SK-N-SH treated with all-trans-retinoic acid at 6 μM for 48 hours (cell line): ENCODE data around the gene ATP8A1.

Source experiments
- ARNTL ChIP-seq: fragments of 450-650 bp; formaldehyde crosslinking; IDR thresholded peaks from 2 replicates; pipeline ENCODE4 v1.5.0; 2020; ENCODE audit warnings: low read depth, mild to moderate bottlenecking, moderate library complexity, borderline replicate concordance
- CSDC2 ChIP-seq: fragments of 250-450 bp; sonication (Bioruptor Pico); IDR thresholded peaks from 2 replicates; pipeline ENCODE4 v1.5.0; 2020; ENCODE audit warnings: mild to moderate bottlenecking, moderate library complexity
- ESRRG ChIP-seq: fragments of 250-450 bp; sonication (Bioruptor Pico); IDR thresholded peaks from 2 replicates; pipeline ENCODE4 v1.6.1; 2021; ENCODE audit warnings: mild to moderate bottlenecking
- PPARA ChIP-seq: fragments of 250-450 bp; sonication (Bioruptor Pico); IDR thresholded peaks from 2 replicates; pipeline ENCODE4 v1.5.0; 2020; ENCODE audit warnings: mild to moderate bottlenecking, borderline replicate concordance
- RARB ChIP-seq: fragments of 250-450 bp; sonication (Bioruptor Pico); IDR thresholded peaks from 2 replicates; pipeline ENCODE4 v1.8.0; 2021; ENCODE audit warnings: mild to moderate bottlenecking, moderate library complexity
- ZFP3 ChIP-seq: fragments of 250-450 bp; sonication (Bioruptor Pico); IDR thresholded peaks from 2 replicates; pipeline ENCODE4 v1.5.0; 2020; ENCODE audit warnings: mild to moderate bottlenecking, moderate library complexity
- ZFP30 ChIP-seq: fragments of 450-650 bp; formaldehyde crosslinking; IDR thresholded peaks from 2 replicates; pipeline ENCODE4 v1.5.0; 2022; ENCODE audit warnings: mild to moderate bottlenecking, moderate library complexity
- ZNF8 ChIP-seq: fragments of 450-650 bp; formaldehyde crosslinking; IDR thresholded peaks from 2 replicates; pipeline ENCODE4 v1.5.0; 2020; ENCODE audit warnings: mild to moderate bottlenecking, moderate library complexity
- TF ChIP-seq, protein P1 (sequence below): fragments of 250-450 bp; sonication (Bioruptor Pico); IDR thresholded peaks from 2 replicates; pipeline ENCODE4 v1.8.0; 2020; ENCODE audit warnings: mild to moderate bottlenecking, moderate library complexity, borderline replicate concordance
- TF ChIP-seq, protein P2 (sequence below): fragments of 250-450 bp; sonication (Bioruptor Pico); IDR thresholded peaks from 2 replicates; pipeline ENCODE4 v1.5.1; 2020; ENCODE audit warnings: low read depth, mild to moderate bottlenecking, moderate library complexity
- TF ChIP-seq, protein P3 (sequence below): fragments of 250-450 bp; sonication (Bioruptor Pico); IDR thresholded peaks from 2 replicates; pipeline ENCODE4 v1.5.1; 2021; ENCODE audit warnings: mild to moderate bottlenecking, moderate library complexity

DNA sequence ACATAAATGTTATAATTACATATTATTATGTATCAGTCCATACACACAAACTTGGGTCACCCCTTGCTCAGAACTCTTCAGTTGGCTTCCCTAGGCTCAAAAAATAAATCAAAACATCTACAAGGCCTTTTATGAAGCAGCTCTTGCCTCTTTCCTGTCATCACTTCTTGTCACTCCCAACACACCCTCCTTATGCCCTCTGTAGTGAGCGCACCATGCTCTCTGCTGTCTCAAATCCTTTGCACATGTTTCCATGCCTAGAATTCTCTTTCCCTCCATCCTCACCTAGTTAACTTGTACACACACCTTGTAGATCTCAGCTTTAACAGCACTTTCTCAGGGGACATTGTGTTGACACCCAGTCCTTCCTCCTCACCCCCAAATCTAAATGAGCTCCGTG, 53.0 kb downstream of the ATP8A1 start:
- TF ChIP-seq, protein P1, sequence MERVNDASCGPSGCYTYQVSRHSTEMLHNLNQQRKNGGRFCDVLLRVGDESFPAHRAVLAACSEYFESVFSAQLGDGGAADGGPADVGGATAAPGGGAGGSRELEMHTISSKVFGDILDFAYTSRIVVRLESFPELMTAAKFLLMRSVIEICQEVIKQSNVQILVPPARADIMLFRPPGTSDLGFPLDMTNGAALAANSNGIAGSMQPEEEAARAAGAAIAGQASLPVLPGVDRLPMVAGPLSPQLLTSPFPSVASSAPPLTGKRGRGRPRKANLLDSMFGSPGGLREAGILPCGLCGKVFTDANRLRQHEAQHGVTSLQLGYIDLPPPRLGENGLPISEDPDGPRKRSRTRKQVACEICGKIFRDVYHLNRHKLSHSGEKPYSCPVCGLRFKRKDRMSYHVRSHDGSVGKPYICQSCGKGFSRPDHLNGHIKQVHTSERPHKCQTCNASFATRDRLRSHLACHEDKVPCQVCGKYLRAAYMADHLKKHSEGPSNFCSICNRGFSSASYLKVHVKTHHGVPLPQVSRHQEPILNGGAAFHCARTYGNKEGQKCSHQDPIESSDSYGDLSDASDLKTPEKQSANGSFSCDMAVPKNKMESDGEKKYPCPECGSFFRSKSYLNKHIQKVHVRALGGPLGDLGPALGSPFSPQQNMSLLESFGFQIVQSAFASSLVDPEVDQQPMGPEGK (CRISPR knock-in tag), result no peak
- no peak for TF ChIP-seq ZFP3 (CRISPR knock-in tag)
- TF ChIP-seq, protein P2, sequence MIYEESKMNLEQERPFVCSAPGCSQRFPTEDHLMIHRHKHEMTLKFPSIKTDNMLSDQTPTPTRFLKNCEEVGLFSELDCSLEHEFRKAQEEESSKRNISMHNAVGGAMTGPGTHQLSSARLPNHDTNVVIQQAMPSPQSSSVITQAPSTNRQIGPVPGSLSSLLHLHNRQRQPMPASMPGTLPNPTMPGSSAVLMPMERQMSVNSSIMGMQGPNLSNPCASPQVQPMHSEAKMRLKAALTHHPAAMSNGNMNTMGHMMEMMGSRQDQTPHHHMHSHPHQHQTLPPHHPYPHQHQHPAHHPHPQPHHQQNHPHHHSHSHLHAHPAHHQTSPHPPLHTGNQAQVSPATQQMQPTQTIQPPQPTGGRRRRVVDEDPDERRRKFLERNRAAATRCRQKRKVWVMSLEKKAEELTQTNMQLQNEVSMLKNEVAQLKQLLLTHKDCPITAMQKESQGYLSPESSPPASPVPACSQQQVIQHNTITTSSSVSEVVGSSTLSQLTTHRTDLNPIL (CRISPR knock-in tag), result no peak
- TF ChIP-seq ZFP30 (CRISPR knock-in tag), result no peak
- no peak for TF ChIP-seq ZNF8 (CRISPR knock-in tag)
- no peak for TF ChIP-seq ESRRG (CRISPR knock-in tag)
- TF ChIP-seq, protein P3, sequence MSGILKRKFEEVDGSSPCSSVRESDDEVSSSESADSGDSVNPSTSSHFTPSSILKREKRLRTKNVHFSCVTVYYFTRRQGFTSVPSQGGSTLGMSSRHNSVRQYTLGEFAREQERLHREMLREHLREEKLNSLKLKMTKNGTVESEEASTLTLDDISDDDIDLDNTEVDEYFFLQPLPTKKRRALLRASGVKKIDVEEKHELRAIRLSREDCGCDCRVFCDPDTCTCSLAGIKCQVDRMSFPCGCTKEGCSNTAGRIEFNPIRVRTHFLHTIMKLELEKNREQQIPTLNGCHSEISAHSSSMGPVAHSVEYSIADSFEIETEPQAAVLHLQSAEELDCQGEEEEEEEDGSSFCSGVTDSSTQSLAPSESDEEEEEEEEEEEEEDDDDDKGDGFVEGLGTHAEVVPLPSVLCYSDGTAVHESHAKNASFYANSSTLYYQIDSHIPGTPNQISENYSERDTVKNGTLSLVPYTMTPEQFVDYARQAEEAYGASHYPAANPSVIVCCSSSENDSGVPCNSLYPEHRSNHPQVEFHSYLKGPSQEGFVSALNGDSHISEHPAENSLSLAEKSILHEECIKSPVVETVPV, result no peak
- TF ChIP-seq ARNTL (CRISPR knock-in tag), result no peak
- TF ChIP-seq PPARA, result no peak
- TF ChIP-seq CSDC2 (CRISPR knock-in tag), result no peak
- TF ChIP-seq RARB (CRISPR knock-in tag), result no peak
